Measurements from ENCODE around the gene KRT82.

DNA sequence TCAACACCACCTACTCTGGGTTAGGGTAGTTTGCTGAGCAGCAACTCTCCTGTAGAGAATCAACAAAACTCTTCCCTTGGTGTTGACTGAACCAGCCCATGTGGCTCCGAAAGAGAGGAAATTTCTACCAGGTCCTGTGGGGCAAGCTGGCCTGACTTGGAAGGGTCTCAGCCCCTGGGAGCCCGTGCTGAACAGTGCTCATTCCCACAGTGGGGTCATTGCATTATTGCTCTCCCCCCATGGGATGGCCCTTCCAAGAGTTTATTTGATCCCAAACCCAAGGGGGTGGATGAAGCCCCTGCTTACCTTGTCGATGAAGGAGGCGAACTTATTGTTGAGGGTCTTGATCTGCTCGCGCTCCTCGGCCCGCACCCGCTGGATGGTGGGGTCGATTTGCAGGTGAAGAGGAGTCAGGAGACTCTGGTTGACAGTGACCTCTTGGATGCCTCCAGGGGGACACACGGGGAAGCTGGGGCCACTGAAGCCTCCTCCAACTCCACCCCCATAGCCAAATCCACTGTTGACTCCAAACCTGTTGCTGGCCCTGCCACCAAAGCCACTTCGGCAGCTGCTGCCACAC, 27.5 kb upstream of the KRT82 start:
- TF ChIP-seq SP1 (IDR thresholded peaks at IDR 0.05) (no peak), ELF4 (IDR thresholded peaks at IDR 0.05) (no peak), TARDBP (IDR thresholded peaks at IDR 0.05) (no peak)
